Thymus (tissue), 11 donors: ENCODE results near the gene EBF3. TPM values are rescaled to one million over a fixed set of nuclear protein-coding genes. Genes with fewer than 3 reads are reported as not detected.

Experiments used
- DNase-seq, 9 donors: peaks; one replicate each; pipeline ENCODE4 v3.0.0-alpha.2; 2013; ENCODE audit warnings: low spot score in 9 of 9, low read depth in 6 of 9, missing footprints in 1 of 9
- H3K27ac ChIP-seq, 2 donors: one replicate each; pipeline ENCODE4 v1.5.1; 2013; ENCODE audit warnings: control low read depth in 1 of 2, low read depth in 1 of 2, low read length in 1 of 2, mild to moderate bottlenecking in 1 of 2, moderate library complexity in 1 of 2
- H3K27me3 ChIP-seq, 2 donors: one replicate each; pipeline ENCODE4 v1.5.1; 2013; ENCODE audit warnings: low read length in 1 of 2; ENCODE audit not compliant: control insufficient read depth in 2 of 2, insufficient read depth in 1 of 2
- H3K36me3 ChIP-seq, 2 donors: one replicate each; pipeline ENCODE4 v1.5.1; 2013; ENCODE audit warnings: low read length in 1 of 2, mild to moderate bottlenecking in 1 of 2, moderate library complexity in 1 of 2; ENCODE audit not compliant: control insufficient read depth in 2 of 2, insufficient read depth in 2 of 2
- H3K4me1 ChIP-seq, 2 donors: one replicate each; pipeline ENCODE4 v1.5.1; 2013; ENCODE audit warnings: low read length in 2 of 2; ENCODE audit not compliant: control insufficient read depth in 2 of 2, insufficient read depth in 2 of 2
- H3K4me3 ChIP-seq, 2 donors: one replicate each; pipeline ENCODE4 v1.5.1; 2013; ENCODE audit warnings: low read length in 2 of 2, control low read depth in 1 of 2, mild to moderate bottlenecking in 1 of 2
- H3K9me3 ChIP-seq, 2 donors: one replicate each; pipeline ENCODE4 v1.5.1; 2013; ENCODE audit warnings: low read length in 1 of 2, mild to moderate bottlenecking in 1 of 2; ENCODE audit not compliant: control insufficient read depth in 2 of 2, insufficient read depth in 1 of 2
- WGBS: extraction: QIAGEN DNeasy Blood & Tissue Kit; methylation state at CpG from one replicate; pipeline ENCODE4 v1.1.7; 2013; 5-methylcytosine and 5-hydroxymethylcytosine counted together
- polyA plus RNA-seq: library from polyadenylated mRNA; stranded (reverse); fragments of 200-250 nt; gene quantifications from one replicate; pipeline ENCODE4 v1.2.3, GENCODE V29; 2013
- total RNA-seq: library from RNA; stranded (reverse); fragments of 120-200 nt; gene quantifications from one replicate; pipeline ENCODE4 v1.2.4, GENCODE V29; 2013
- donor health status: healthy.

The EBF3 gene
- total and polyA plus RNA-seq, 2 donors, result 1.5 to 1.9 TPM

GRCh38 chr10:130002606-130003005 is 38.5 kb upstream of the EBF3 start:
- H3K27ac ChIP-seq, result no peak overlapping the region
- WGBS, result 91% methylated on average over 14 of the region's 14 CpGs
- DNase-seq, result no peak

GRCh38 chr10:130000918-130001317 is 36.8 kb upstream of the EBF3 start:
- DNase-seq, result no peak
- H3K27ac ChIP-seq, result no peak overlapping the region
- H3K27me3 ChIP-seq, result peaks cover 0 to 3% of the 10 kb centered on the region in 2 donors
- WGBS, result 94% methylated on average over 4 of the region's 4 CpGs
- no peak overlapping the region for H3K4me3 ChIP-seq
- H3K36me3 ChIP-seq, result no peaks in the 10 kb centered on the region
- H3K4me1 ChIP-seq, result no peaks in the 10 kb centered on the region
- H3K9me3 ChIP-seq, result no peaks in the 10 kb centered on the region

More at GRCh38 chr10:130002606-130003005, 38.5 kb upstream of the EBF3 start:
- Histone ChIP-seq H3K9me3 (no peaks in the 10 kb centered on the region), H3K36me3 (no peaks in the 10 kb centered on the region), H3K4me1 (no peaks in the 10 kb centered on the region), H3K4me3 (no peak overlapping the region), H3K27me3 (peaks cover 0 to 3% of the 10 kb centered on the region in 2 donors)

- Histone ChIP-seq H3K27me3 (peaks cover 0 to 3% of the 10 kb centered on the region in 2 donors), H3K9me3 (no peaks in the 10 kb centered on the region), H3K4me1 (no peaks in the 10 kb centered on the region), H3K27ac (no peak overlapping the region), H3K4me3 (no peak overlapping the region), H3K36me3 (no peaks in the 10 kb centered on the region)
- no peak for DNase-seq
- 96% methylated on average over 4 of the region's 4 CpGs for WGBS
Observed at GRCh38 chr10:129999140-129999539, 35.1 kb upstream of the EBF3 start.

- H3K4me3 ChIP-seq, result no peak overlapping the region
- DNase-seq, result no peak
- no peaks in the 10 kb centered on the region for H3K4me1 ChIP-seq
- no peaks in the 10 kb centered on the region for H3K9me3 ChIP-seq
- no peaks in the 10 kb centered on the region for H3K36me3 ChIP-seq
- WGBS, result 94% methylated on average over 1 of the region's 1 CpG
- H3K27ac ChIP-seq, result no peak overlapping the region
- H3K27me3 ChIP-seq, result no peaks in the 10 kb centered on the region
Observed at GRCh38 chr10:129993621-129994020, 29.5 kb upstream of the EBF3 start.

GRCh38 chr10:129992356-129992755 is 28.3 kb upstream of the EBF3 start:
- Histone ChIP-seq H3K27ac (no peak overlapping the region), H3K9me3 (no peaks in the 10 kb centered on the region), H3K36me3 (no peaks in the 10 kb centered on the region), H3K27me3 (no peaks in the 10 kb centered on the region), H3K4me1 (no peaks in the 10 kb centered on the region), H3K4me3 (no peak overlapping the region)
- no peak for DNase-seq
- 90% methylated on average over 3 of the region's 3 CpGs for WGBS

GRCh38 chr10:129982825-129983224 is 18.8 kb upstream of the EBF3 start:
- no peaks in the 10 kb centered on the region for H3K36me3 ChIP-seq
- H3K27me3 ChIP-seq, result peaks cover under 1 to 13% of the 10 kb centered on the region in 2 donors
- no peaks in the 10 kb centered on the region for H3K9me3 ChIP-seq
- no peak for DNase-seq
- H3K27ac ChIP-seq, result no peak overlapping the region
- no peak overlapping the region for H3K4me3 ChIP-seq
- H3K4me1 ChIP-seq, result no peaks in the 10 kb centered on the region

- H3K27ac ChIP-seq, result no peak overlapping the region
- no peaks in the 10 kb centered on the region for H3K4me1 ChIP-seq
- no peaks in the 10 kb centered on the region for H3K9me3 ChIP-seq
- H3K36me3 ChIP-seq, result no peaks in the 10 kb centered on the region
- 96% methylated on average over 6 of the region's 6 CpGs for WGBS
- no peak overlapping the region for H3K4me3 ChIP-seq
- peaks cover 18 to 45% of the 10 kb centered on the region in 2 donors for H3K27me3 ChIP-seq
- no peak for DNase-seq
Observed at GRCh38 chr10:129978980-129979379, 14.9 kb upstream of the EBF3 start.

GRCh38 chr10:129978322-129978721 is 14.2 kb upstream of the EBF3 start:
- Histone ChIP-seq H3K36me3 (no peaks in the 10 kb centered on the region), H3K4me3 (no peak overlapping the region), H3K27ac (no peak overlapping the region), H3K9me3 (no peaks in the 10 kb centered on the region), H3K4me1 (no peaks in the 10 kb centered on the region), H3K27me3 (peaks cover 25 to 52% of the 10 kb centered on the region in 2 donors)
- WGBS, result 95% methylated on average over 1 of the region's 1 CpG
- no peak for DNase-seq

GRCh38 chr10:129977794-129978193 is 13.7 kb upstream of the EBF3 start:
- Histone ChIP-seq H3K27ac (no peak overlapping the region), H3K4me1 (no peaks in the 10 kb centered on the region), H3K27me3 (peaks cover 30 to 57% of the 10 kb centered on the region in 2 donors), H3K36me3 (no peaks in the 10 kb centered on the region), H3K4me3 (no peak overlapping the region), H3K9me3 (no peaks in the 10 kb centered on the region)
- 88% methylated on average over 10 of the region's 10 CpGs for WGBS
- no peak for DNase-seq

GRCh38 chr10:129973674-129974059 is 9.6 kb upstream of the EBF3 start:
- WGBS, result 85% methylated on average over 8 of the region's 8 CpGs
- no peak for DNase-seq
- Histone ChIP-seq H3K4me3 (no peak overlapping the region), H3K27ac (no peak overlapping the region), H3K9me3 (peaks cover 0 to under 1% of the 10 kb centered on the region in 2 donors), H3K27me3 (peaks cover 71 to 92% of the 10 kb centered on the region in 2 donors), H3K4me1 (no peaks in the 10 kb centered on the region), H3K36me3 (no peaks in the 10 kb centered on the region)
